ENCODE measurements around the gene EIF3C. TPM values are rescaled to one million over a fixed set of nuclear protein-coding genes. Genes with fewer than 3 reads are reported as not detected.
"Not testable (repeated sequence)": the region's sequence is repeated elsewhere in the genome, so short reads cannot be mapped to it uniquely, and the experiment has no call there.

EIF3C gene
- total RNA-seq, 1 experiment from 2014 or later = 782 TPM

- CTCF ChIA-PET; POLR2A ChIA-PET (ENCODE audit: unreplicated experiment); intact Hi-C loops (cut with micrococcal nuclease; ENCODE audit: unreplicated experiment); H4K20me1 ChIP-seq (ENCODE audit: insufficient read depth); H3K4me2 ChIP-seq; BruUV-seq (replicated peaks); H2AFZ ChIP-seq; H3K4me3 ChIP-seq; H3K79me2 ChIP-seq (ENCODE audit: low read depth); H3F3A ChIP-seq (ENCODE audit: insufficient read depth, low read depth); H3K9me3 ChIP-seq (ENCODE audit: insufficient read depth, low read depth); H3K9me2 ChIP-seq (ENCODE audit: insufficient read depth); H3K36me3 ChIP-seq (ENCODE audit: low read depth); DNase-seq; H3K27me3 ChIP-seq (ENCODE audit: insufficient read depth, low read depth); H3K4me1 ChIP-seq (replicated peaks; ENCODE audit: insufficient read depth); H3K27ac ChIP-seq: not testable (repeated sequence)
Observed at GRCh38 chr16:28691722-28692121, 19.5 kb upstream of the EIF3C start.

GRCh38 chr16:28693257-28693950, 17.9 kb upstream of the EIF3C start:
- H3F3A ChIP-seq (ENCODE audit: insufficient read depth, low read depth); H3K4me1 ChIP-seq (replicated peaks; ENCODE audit: insufficient read depth); H3K4me2 ChIP-seq; H3K79me2 ChIP-seq (ENCODE audit: low read depth); H2AFZ ChIP-seq; intact Hi-C loops (cut with micrococcal nuclease; ENCODE audit: unreplicated experiment); H3K27me3 ChIP-seq (ENCODE audit: insufficient read depth, low read depth); H3K9me2 ChIP-seq (ENCODE audit: insufficient read depth); H3K9me3 ChIP-seq (ENCODE audit: insufficient read depth, low read depth); POLR2A ChIA-PET (ENCODE audit: unreplicated experiment); H3K27ac ChIP-seq; BruUV-seq (replicated peaks); H3K36me3 ChIP-seq (ENCODE audit: low read depth); H3K4me3 ChIP-seq; CTCF ChIA-PET; H4K20me1 ChIP-seq (ENCODE audit: insufficient read depth): not testable (repeated sequence)
- peak in 1 of 2 experiments; percentile 8 for DNase-seq

GRCh38 chr16:28699792-28700191, 11.5 kb upstream of the EIF3C start:
- H3K36me3 ChIP-seq (ENCODE audit: low read depth); H3K9me2 ChIP-seq (ENCODE audit: insufficient read depth); H3K4me1 ChIP-seq (replicated peaks; ENCODE audit: insufficient read depth); intact Hi-C loops (cut with micrococcal nuclease; ENCODE audit: unreplicated experiment); H3F3A ChIP-seq (ENCODE audit: insufficient read depth, low read depth); DNase-seq; H3K27me3 ChIP-seq (ENCODE audit: insufficient read depth, low read depth); H3K4me3 ChIP-seq; BruUV-seq (replicated peaks); CTCF ChIA-PET; H3K79me2 ChIP-seq (ENCODE audit: low read depth); H2AFZ ChIP-seq; H4K20me1 ChIP-seq (ENCODE audit: insufficient read depth); H3K9me3 ChIP-seq (ENCODE audit: insufficient read depth, low read depth); H3K27ac ChIP-seq; H3K4me2 ChIP-seq: not testable (repeated sequence)
- POLR2A ChIA-PET (ENCODE audit: unreplicated experiment) = interaction anchor here (0.6 kb wide), 1 partner anchor 1274 kb away, joined by 3 read pairs; no protein-coding TSS in a partner anchor

- CTCF ChIA-PET; H3K9me3 ChIP-seq (ENCODE audit: insufficient read depth, low read depth); H3K27me3 ChIP-seq (ENCODE audit: insufficient read depth, low read depth); H3K79me2 ChIP-seq (ENCODE audit: low read depth); H2AFZ ChIP-seq; DNase-seq; H3K4me1 ChIP-seq (replicated peaks; ENCODE audit: insufficient read depth); intact Hi-C loops (cut with micrococcal nuclease; ENCODE audit: unreplicated experiment); H3K36me3 ChIP-seq (ENCODE audit: low read depth); H3F3A ChIP-seq (ENCODE audit: insufficient read depth, low read depth); BruUV-seq (replicated peaks); H3K27ac ChIP-seq; H3K4me3 ChIP-seq; H4K20me1 ChIP-seq (ENCODE audit: insufficient read depth); H3K9me2 ChIP-seq (ENCODE audit: insufficient read depth); H3K4me2 ChIP-seq: not testable (repeated sequence)
- POLR2A ChIA-PET (ENCODE audit: unreplicated experiment) = interaction anchor here (0.6 kb wide), 1 partner anchor 1273 kb away, joined by 3 read pairs; no protein-coding TSS in a partner anchor
Observed at GRCh38 chr16:28700349-28700748, 10.9 kb upstream of the EIF3C start.

GRCh38 chr16:28701384-28701783, 9.9 kb upstream of the EIF3C start:
- H3K9me2 ChIP-seq (ENCODE audit: insufficient read depth); CTCF ChIA-PET: not testable (repeated sequence)

GRCh38 chr16:28704246-28704645, 7.0 kb upstream of the EIF3C start:
- H3K9me3 ChIP-seq (ENCODE audit: insufficient read depth, low read depth); H3K79me2 ChIP-seq (ENCODE audit: low read depth); H2AFZ ChIP-seq; H4K20me1 ChIP-seq (ENCODE audit: insufficient read depth); H3K27me3 ChIP-seq (ENCODE audit: insufficient read depth, low read depth); intact Hi-C loops (cut with micrococcal nuclease; ENCODE audit: unreplicated experiment); H3K4me3 ChIP-seq; H3F3A ChIP-seq (ENCODE audit: insufficient read depth, low read depth); H3K9me2 ChIP-seq (ENCODE audit: insufficient read depth); BruUV-seq (replicated peaks); H3K4me2 ChIP-seq; H3K36me3 ChIP-seq (ENCODE audit: low read depth); DNase-seq; POLR2A ChIA-PET (ENCODE audit: unreplicated experiment); CTCF ChIA-PET; H3K4me1 ChIP-seq (replicated peaks; ENCODE audit: insufficient read depth); H3K27ac ChIP-seq: not testable (repeated sequence)

More at GRCh38 chr16:28701384-28701783, 9.9 kb upstream of the EIF3C start:
- H3K4me3 ChIP-seq; H3K79me2 ChIP-seq (ENCODE audit: low read depth); H3K9me3 ChIP-seq (ENCODE audit: insufficient read depth, low read depth); POLR2A ChIA-PET (ENCODE audit: unreplicated experiment); H3K27ac ChIP-seq; H2AFZ ChIP-seq; H3F3A ChIP-seq (ENCODE audit: insufficient read depth, low read depth); H3K36me3 ChIP-seq (ENCODE audit: low read depth); BruUV-seq (replicated peaks); DNase-seq; H3K4me1 ChIP-seq (replicated peaks; ENCODE audit: insufficient read depth); intact Hi-C loops (cut with micrococcal nuclease; ENCODE audit: unreplicated experiment); H4K20me1 ChIP-seq (ENCODE audit: insufficient read depth); H3K27me3 ChIP-seq (ENCODE audit: insufficient read depth, low read depth); H3K4me2 ChIP-seq: not testable (repeated sequence)

- H3K27me3 ChIP-seq (ENCODE audit: insufficient read depth, low read depth); BruUV-seq (replicated peaks); H4K20me1 ChIP-seq (ENCODE audit: insufficient read depth); H3F3A ChIP-seq (ENCODE audit: insufficient read depth, low read depth); H3K27ac ChIP-seq; H3K9me3 ChIP-seq (ENCODE audit: insufficient read depth, low read depth); H3K4me1 ChIP-seq (replicated peaks; ENCODE audit: insufficient read depth); H3K36me3 ChIP-seq (ENCODE audit: low read depth); H3K4me2 ChIP-seq; H3K4me3 ChIP-seq; H3K9me2 ChIP-seq (ENCODE audit: insufficient read depth); CTCF ChIA-PET; H2AFZ ChIP-seq; POLR2A ChIA-PET (ENCODE audit: unreplicated experiment); H3K79me2 ChIP-seq (ENCODE audit: low read depth); DNase-seq; intact Hi-C loops (cut with micrococcal nuclease; ENCODE audit: unreplicated experiment): not testable (repeated sequence)
Observed at GRCh38 chr16:28722852-28723650, 11.8 kb downstream of the EIF3C start.

Measured in PC-9 (cell line).